BJ (cell line): Measurements from ENCODE around the gene HJV. TPM values are rescaled to one million over a fixed set of nuclear protein-coding genes. Genes with fewer than 3 reads are reported as not detected.

Source experiments
- CTCF ChIA-PET: fragments of 350-600 bp; formaldehyde crosslinking; extraction: SDS; loops from one replicate; lab custom pipeline; 2021; ENCODE audit warnings: antibody characterized with exemption, inconsistent platforms; lab: Yijun Ruan, JAX
- POLR2A ChIA-PET: fragments of 300-600 bp; sonication (Branson Sonifier 250); formaldehyde crosslinking; extraction: SDS; loops from one replicate; lab custom pipeline; 2021; ENCODE audit warnings: antibody characterized with exemption; lab: Charles Lee
- DNase-seq: peaks from one replicate; pipeline ENCODE4 v3.0.0-alpha.2; 2011; ENCODE audit warnings: low read depth
- H3K27me3 ChIP-seq: 2 replicates; pipeline ENCODE4 v1.6.0; 2011; ENCODE audit warnings: low read length; ENCODE audit not compliant: control insufficient read depth, insufficient read depth
- H3K36me3 ChIP-seq: 2 replicates; pipeline ENCODE4 v1.5.1; 2011; ENCODE audit warnings: low read length; ENCODE audit not compliant: control insufficient read depth, insufficient read depth
- H3K4me3 ChIP-seq: 2 replicates; pipeline ENCODE4 v1.5.1; 2011; ENCODE audit warnings: low read depth, mild to moderate bottlenecking, control low read depth, low read length
- CTCF ChIP-seq: IDR thresholded peaks from 2 replicates; pipeline ENCODE4 v1.5.1; 2011; ENCODE audit warnings: low read depth, mild to moderate bottlenecking, control low read depth, inconsistent platforms, low read length, moderate library complexity; ENCODE audit not compliant: insufficient read depth
- polyA plus RNA-seq: library from polyadenylated mRNA; depleted of rRNA; stranded (reverse); fragments of >200 nt; gene quantifications from 2 replicates; pipeline ENCODE4 v1.2.3, GENCODE V29; 2011

Gene HJV
- polyA plus RNA-seq, 1 experiment, result not detected

- DNase-seq, result no peak
- H3K4me3 ChIP-seq, result no peak overlapping the region
- ChIA-PET POLR2A (no interaction called here), CTCF (interaction anchor here (1.1 to 12.4 kb wide), 2 partner anchors 8 to 94 kb away, joined by 3 to 117 read pairs; no protein-coding TSS in a partner anchor)
- no peak for TF ChIP-seq CTCF
- H3K27me3 ChIP-seq, result no peaks in the 10 kb centered on the region
- H3K36me3 ChIP-seq, result no peaks in the 10 kb centered on the region
These were observed 35.8 kb downstream of the HJV start for GRCh38 chr1:145985502-145986439.

- no peak for DNase-seq
- Histone ChIP-seq H3K27me3 (no peaks in the 10 kb centered on the region), H3K36me3 (no peaks in the 10 kb centered on the region), H3K4me3 (no peak overlapping the region)
- no peak for TF ChIP-seq CTCF
- ChIA-PET POLR2A (no interaction called here), CTCF (no interaction called here)
These were observed 36.4 kb downstream of the HJV start for GRCh38 chr1:145985129-145985501.

GRCh38 chr1:145983960-145984830, 37.3 kb downstream of the HJV start:
- ChIA-PET POLR2A (no interaction called here), CTCF (no interaction called here)
- TF ChIP-seq CTCF, result no peak
- H3K27me3 ChIP-seq, result no peaks in the 10 kb centered on the region
- no peaks in the 10 kb centered on the region for H3K36me3 ChIP-seq
- DNase-seq, result no peak
- no peak overlapping the region for H3K4me3 ChIP-seq

GRCh38 chr1:145983206-145983675, 38.3 kb downstream of the HJV start:
- no peak for DNase-seq
- Histone ChIP-seq H3K4me3 (no peak overlapping the region), H3K27me3 (no peaks in the 10 kb centered on the region), H3K36me3 (no peaks in the 10 kb centered on the region)
- ChIA-PET CTCF (no interaction called here), POLR2A (no interaction called here)
- TF ChIP-seq CTCF, result no peak
